Psoas muscle (tissue), 8 donors: ENCODE results near the gene DNAJB11. TPM values are rescaled to one million over a fixed set of nuclear protein-coding genes. Genes with fewer than 3 reads are reported as not detected.

ENCODE experiments used
- ATAC-seq, 4 donors: fragments of 200-7000 bp; cut with Tn5 transposase; one replicate each; pipeline ENCODE4 v1.9.1; 2020; ENCODE audit warnings: moderate library complexity in 3 of 4, mild to moderate bottlenecking in 2 of 4
- DNase-seq, 2 donors: peaks; one replicate each; pipeline ENCODE4 v3.0.0-alpha.2; 2020
- H3K27ac ChIP-seq: fragments of 200-600 bp; one replicate; pipeline ENCODE4 v1.8.0; 2022
- H3K27me3 ChIP-seq, 3 donors: fragments of 200-600 bp in 1 of 3; one replicate each; pipeline versions ENCODE4 v1.6.1 to v1.8.0; 2013 to 2022; ENCODE audit warnings: low read length in 2 of 3, mild to moderate bottlenecking in 2 of 3, moderate library complexity in 1 of 3; ENCODE audit not compliant: insufficient read depth in 3 of 3
- H3K36me3 ChIP-seq, 2 donors: fragments of 200-600 bp in 1 of 2; one replicate each; pipeline versions ENCODE4 v1.6.1 to v1.8.0; 2013 to 2022; ENCODE audit warnings: low read depth in 1 of 2, mild to moderate bottlenecking in 1 of 2, moderate library complexity in 1 of 2; ENCODE audit not compliant: insufficient read depth in 1 of 2
- H3K4me1 ChIP-seq: fragments of 200-600 bp; one replicate; pipeline ENCODE4 v1.8.0; 2022
- H3K4me3 ChIP-seq: fragments of 200-600 bp; one replicate; pipeline ENCODE4 v1.8.0; 2022; ENCODE audit warnings: mild to moderate bottlenecking
- H3K9me3 ChIP-seq: fragments of 200-600 bp; one replicate; pipeline ENCODE4 v1.8.0; 2022
- CTCF ChIP-seq: fragments of 200-600 bp; IDR thresholded peaks from one replicate; pipeline ENCODE4 v1.8.0; 2022; ENCODE audit warnings: antibody characterized with exemption
- WGBS, 3 donors: extraction: QIAGEN DNeasy Blood & Tissue Kit; methylation state at CpG; one replicate each; pipeline versions ENCODE4 v1.1.6 to v1.1.7; 2013; 5-methylcytosine and 5-hydroxymethylcytosine counted together
- intact Hi-C, 2 donors: fragments of 100-400 bp; cut with DNase I; formaldehyde crosslinking; loops; one replicate each; pipeline versions ENCODE4 v1.11.0 to v1.14.2; 2022
- polyA plus RNA-seq, 3 donors: library from polyadenylated mRNA; stranded (reverse); fragments of 200-250 nt; gene quantifications; one replicate each; pipeline ENCODE4 v1.2.3, GENCODE V29; 2013
- total RNA-seq, 4 donors: library from RNA; stranded (reverse); fragmentation: NEBNext Ultra II Directional in 2 of 4; extraction: Animal tissue kit (Norgen Biotek cat#: 25700) in 2 of 4; gene quantifications; one replicate each; pipeline versions ENCODE4 v1.2.1 to v1.2.4, GENCODE V29; 2021 to 2023
- donor health status: healthy with polysubstance abuse.
- donor health status: DM: no; HTN: no; CAD: no; lungs with moderate emphysema.
- donor health status: Bipolar disorder and iron deficiency.
- donor health status: healthy.
- donor health status: DM: yes; HTN: yes; CAD: no.
- donor health status: DM: no; HTN: no; CAD: no.
- donor health status: DM: no; HTN: no; CAD: no.
- donor health status: DM: yes; HTN: yes; CAD: no.

The DNAJB11 gene
- total and polyA plus RNA-seq, 7 donors, result 10.3 to 49.2 (median 24.2) TPM

DNA sequence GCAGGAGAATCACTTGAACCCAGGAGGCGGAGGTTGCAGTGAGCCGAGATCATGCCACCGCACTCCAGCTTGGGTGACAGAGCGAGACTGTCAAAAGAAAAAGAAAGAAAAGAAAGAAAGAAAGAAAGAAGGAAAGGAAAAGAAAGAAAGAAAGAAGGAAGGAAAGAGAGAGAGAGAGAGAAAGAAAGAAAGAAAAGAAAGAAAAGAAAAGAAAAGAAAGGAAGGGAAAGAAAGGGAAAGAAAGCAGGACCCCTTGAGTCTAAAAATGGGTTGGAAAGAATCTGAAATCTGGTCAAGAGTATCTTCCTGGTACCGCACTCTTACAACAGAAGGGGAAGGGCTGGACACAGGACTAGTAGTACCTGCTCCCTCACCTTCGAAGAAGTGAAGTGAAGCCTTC is 45.9 kb upstream of the DNAJB11 start:
- no peak overlapping the region for H3K4me3 ChIP-seq
- no peaks in the 10 kb centered on the region for H3K9me3 ChIP-seq
- DNase-seq (no peak), ATAC-seq (no peak)
- no peak for TF ChIP-seq CTCF
- no peak overlapping the region for H3K27ac ChIP-seq
- no peaks in the 10 kb centered on the region for H3K36me3 ChIP-seq
- intact Hi-C loops, result no loop called here
- 92 to 96% (median 96%) methylated on average over 6 of the region's 6 CpGs for WGBS, 3 donors
- no peaks in the 10 kb centered on the region for H3K4me1 ChIP-seq
- H3K27me3 ChIP-seq, result peaks cover 0 to 7% (median 4%) of the 10 kb centered on the region in 3 donors

DNA sequence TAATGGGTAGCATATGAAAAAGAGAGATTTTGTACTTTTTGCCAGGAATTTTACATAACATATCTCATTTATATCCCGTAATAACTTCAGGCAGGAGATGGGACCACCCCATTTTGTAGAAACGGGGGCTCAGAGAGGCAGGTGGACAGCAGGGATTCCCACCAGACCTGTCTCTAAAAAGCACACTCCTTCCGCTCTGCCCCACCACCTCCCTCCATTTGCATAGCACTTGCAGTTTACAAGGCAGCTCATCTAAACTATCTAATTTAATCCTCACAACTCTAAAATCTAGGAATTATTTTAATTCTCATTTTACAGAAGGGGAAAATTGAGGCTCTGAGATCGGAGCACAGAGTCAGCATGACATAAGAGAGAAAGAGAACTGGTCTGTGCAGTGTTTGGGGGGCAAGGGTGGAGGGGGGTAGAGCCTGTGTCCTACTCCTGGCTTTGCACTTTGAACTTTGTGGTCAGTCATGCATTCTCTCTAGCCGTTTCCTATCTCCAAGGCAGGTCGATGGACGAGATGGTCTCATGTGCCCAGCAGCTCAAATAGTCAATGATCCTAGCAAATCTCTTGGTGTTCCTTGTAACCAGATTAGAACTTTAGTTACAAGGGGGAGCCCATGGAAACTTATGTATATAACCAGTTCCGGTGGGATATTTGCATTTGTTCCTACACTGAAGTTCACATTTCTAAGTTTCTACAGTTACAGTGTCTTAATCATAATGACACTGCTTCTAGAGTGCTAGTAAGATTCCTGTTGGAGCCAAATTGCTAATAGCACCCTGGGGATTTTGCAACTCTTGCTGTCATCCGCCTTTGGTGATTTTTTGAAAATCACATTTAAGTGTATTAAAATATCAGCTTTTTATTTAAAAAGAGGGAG is 44.9 kb upstream of the DNAJB11 start:
- Histone ChIP-seq H3K27ac (no peak overlapping the region), H3K9me3 (no peaks in the 10 kb centered on the region), H3K36me3 (no peaks in the 10 kb centered on the region), H3K4me3 (no peak overlapping the region), H3K27me3 (peaks cover 0 to 7% (median 4%) of the 10 kb centered on the region in 3 donors), H3K4me1 (no peaks in the 10 kb centered on the region)
- DNase-seq, result no peak
- intact Hi-C loops, result no loop called here
- no peak for ATAC-seq
- 59 to 65% (median 62%) methylated on average over 9 of the region's 9 CpGs for WGBS, 3 donors
- TF ChIP-seq CTCF, result no peak

GRCh38 chr3:186526256-186526606 is 44.3 kb upstream of the DNAJB11 start:
- no peak for DNase-seq
- intact Hi-C loops, result no loop called here
- Histone ChIP-seq H3K4me1 (no peaks in the 10 kb centered on the region), H3K27ac (no peak overlapping the region), H3K9me3 (no peaks in the 10 kb centered on the region), H3K36me3 (no peaks in the 10 kb centered on the region), H3K27me3 (peaks cover 0 to 7% (median 4%) of the 10 kb centered on the region in 3 donors), H3K4me3 (no peak overlapping the region)
- ATAC-seq, result no peak
- TF ChIP-seq CTCF, result no peak
- 32 to 36% (median 34%) methylated on average over 6 of the region's 6 CpGs for WGBS, 3 donors

- DNase-seq, result no peak
- WGBS, 3 donors, result 71 to 76% (median 75%) methylated on average over 11 of the region's 11 CpGs
These were observed 41.1 kb upstream of the DNAJB11 start for GRCh38 chr3:186529201-186529999.

More at GRCh38 chr3:186529201-186529999, 41.1 kb upstream of the DNAJB11 start:
- no peaks in the 10 kb centered on the region for H3K9me3 ChIP-seq
- intact Hi-C loops, result no loop called here
- H3K36me3 ChIP-seq, result no peaks in the 10 kb centered on the region
- ATAC-seq, result no peak
- TF ChIP-seq CTCF, result no peak
- no peaks in the 10 kb centered on the region for H3K27me3 ChIP-seq
- H3K4me3 ChIP-seq, result no peak overlapping the region
- H3K4me1 ChIP-seq, result no peaks in the 10 kb centered on the region
- H3K27ac ChIP-seq, result no peak overlapping the region
